Measurements from ENCODE around the gene OR6C74.

The OR6C74 gene

DNA sequence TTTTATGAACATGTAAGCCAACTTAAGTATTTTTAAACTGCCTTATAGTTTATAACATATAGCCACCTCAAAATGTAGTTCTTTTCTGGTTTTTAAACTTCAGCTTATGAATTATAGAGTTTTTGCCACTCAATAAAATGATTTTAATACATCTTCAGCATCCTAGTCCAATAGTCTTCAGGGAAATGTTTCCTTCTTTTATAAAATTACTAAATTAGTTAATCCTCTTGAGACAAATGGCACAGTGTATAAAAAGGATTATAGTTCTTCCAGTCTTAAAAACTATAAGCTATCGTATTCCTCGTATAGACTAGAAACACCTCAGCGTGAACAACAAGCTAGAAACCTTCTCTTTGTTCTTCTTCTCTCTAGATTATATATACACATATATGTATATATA is at the start of gene OR6C74:
Gene OR6C74, plus strand, starts transcription at position 301 of the 400 bp plus-strand sequence. CDS start 2,679 bp downstream, outside the sequence.
- DNase-seq, result no peak

GRCh38 chr12:55220725-55221124 is 23.7 kb upstream of the OR6C74 start, which contains the start of gene OR10A7:
TSS of gene OR10A7 (plus strand) at chr12:55221025. CDS start at chr12:55221025, 0 bp downstream.
- DNase-seq, result no peak

DNA sequence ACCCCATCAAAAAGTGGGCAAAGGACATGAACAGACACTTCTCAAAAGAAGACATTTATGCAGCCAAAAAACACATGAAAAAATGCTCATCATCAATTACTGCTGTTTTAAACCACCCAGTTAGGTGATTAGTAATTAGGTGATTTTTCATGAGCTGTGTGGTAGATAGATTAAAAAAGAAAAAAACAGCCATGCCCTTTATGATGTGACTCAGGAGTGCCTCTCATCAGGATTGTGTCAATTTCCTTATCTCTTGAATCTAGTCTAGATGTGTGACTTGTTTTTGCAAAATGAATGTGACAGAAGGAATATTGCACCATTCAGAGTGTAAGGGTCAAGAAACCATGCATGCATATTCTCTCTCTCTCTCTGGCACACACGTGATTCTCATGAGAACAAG is 17.9 kb upstream of the OR6C74 start:
- no peak for DNase-seq

DNA sequence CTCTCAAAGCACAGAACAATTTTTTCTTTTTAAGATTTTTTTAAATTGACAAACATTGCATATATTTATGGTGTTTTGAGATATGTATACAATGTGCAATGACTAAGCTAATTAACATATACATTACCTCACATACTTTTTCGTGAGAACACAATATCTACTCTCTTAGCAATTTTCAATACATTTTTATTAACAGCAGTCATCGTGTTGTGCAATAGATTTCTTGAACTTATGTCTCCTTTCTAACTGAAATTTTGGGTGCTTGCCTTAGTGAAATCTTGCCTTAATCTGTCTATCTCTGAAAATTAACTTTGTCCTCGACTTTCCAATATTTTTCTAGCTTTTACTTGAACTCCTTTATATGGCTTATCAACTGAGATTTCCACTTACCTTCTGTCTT is 16.8 kb upstream of the OR6C74 start:
- DNase-seq, result no peak

DNA sequence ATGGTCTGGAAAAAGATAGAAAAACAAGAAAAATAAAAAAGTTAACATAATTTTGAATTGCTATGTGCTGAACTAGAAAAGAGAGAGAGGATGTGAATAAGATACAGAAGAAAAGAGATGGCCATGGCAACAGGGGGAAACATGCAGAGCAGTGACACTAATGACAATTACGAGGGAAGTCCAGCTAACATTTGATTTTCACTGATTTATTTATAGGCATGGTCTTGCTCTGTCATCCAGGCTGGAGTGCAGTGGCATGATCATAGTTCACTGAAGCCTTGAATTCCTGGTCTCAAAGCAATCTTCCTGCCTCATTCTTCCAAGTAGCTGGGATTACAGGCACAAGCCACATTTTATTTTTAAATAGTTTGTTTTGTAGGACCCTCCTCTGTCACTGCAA is 1.8 kb downstream of the OR6C74 start:
- DNase-seq, result no peak

DNA sequence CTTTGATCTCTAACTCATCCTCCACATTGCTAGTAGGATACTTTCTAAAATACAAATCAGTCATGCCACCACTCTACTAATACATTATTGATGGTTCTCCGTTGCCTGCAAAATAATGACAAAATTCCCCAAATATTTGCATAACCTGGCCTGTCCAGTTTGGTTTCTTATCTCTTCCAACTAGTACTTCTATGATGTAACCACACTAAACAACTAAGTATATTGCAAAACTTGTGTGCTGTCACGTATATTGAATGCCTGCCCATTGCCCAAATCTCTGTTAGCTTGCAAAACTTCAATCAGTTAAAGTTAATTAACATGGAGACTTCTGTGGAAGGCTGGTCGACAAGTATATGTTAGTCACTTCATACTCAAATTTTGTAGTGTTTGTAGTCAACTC is 6.5 kb downstream of the OR6C74 start:
- no peak for DNase-seq

GRCh38 chr12:55253281-55253680 is 8.9 kb downstream of the OR6C74 start:
- no peak for DNase-seq

GRCh38 chr12:55256831-55257230 is 12.4 kb downstream of the OR6C74 start:
- DNase-seq, result no peak

DNA sequence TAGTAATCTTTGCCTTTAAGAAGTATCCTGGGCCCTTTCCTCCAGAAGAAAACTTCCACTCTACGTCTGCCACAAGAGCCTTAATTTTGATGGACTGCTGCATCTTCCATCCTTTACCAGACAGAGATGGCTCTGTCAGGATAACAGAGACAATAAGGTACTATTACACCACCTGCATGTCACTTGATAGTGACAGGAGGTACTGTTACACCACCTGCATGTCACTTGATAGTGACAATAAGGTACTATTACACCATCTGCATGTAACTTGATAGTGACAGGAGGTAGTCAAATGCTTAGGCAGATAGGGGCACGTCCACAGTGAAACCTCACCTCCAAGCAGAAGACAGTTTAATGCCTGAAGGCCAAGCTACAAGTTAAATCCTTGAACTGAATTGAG is 13.9 kb downstream of the OR6C74 start:
- DNase-seq, result no peak

DNA sequence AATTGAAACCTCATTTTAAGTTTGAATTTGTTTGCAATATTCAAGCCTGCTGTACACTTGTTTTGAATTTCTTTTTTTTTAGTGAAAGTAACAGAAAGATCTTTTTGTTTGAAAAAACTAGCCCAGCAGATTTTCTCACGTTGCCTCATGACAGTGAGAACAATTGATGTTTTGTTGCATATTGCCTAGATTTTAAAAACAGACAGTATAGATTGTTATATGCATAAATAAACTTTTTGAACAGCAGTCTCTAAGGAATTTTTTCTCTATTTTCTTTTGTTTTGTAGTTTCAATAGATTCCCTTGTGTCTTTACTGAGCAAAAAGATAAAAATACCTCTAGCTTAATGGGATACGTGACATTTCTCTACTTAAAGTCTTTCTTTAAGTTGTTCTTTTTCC is 36.6 kb downstream of the OR6C74 start:
- no peak for DNase-seq

DNA sequence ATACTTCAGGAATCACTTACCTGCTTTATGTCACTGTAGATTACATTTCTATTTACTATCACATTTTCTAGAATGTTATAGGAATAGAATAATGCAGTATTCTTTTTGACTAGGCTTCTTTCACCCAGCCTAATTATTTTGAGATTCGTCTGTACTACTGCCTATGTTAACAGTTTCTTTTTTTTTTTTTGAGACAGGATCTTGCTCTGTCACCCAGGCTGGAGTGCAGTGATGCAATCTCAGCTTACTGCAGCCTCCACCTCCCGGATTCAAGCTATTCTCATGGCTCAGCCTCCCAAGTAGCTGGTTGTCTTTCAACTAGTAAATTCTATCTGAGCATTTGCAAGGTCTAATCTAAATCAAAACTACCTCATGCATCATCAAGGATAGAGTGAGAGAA is 45.6 kb downstream of the OR6C74 start:
- DNase-seq, result no peak

Data from NCI-H226 (cell line).